ENCODE data around the gene MS4A18.

- TF ChIP-seq, protein P1, sequence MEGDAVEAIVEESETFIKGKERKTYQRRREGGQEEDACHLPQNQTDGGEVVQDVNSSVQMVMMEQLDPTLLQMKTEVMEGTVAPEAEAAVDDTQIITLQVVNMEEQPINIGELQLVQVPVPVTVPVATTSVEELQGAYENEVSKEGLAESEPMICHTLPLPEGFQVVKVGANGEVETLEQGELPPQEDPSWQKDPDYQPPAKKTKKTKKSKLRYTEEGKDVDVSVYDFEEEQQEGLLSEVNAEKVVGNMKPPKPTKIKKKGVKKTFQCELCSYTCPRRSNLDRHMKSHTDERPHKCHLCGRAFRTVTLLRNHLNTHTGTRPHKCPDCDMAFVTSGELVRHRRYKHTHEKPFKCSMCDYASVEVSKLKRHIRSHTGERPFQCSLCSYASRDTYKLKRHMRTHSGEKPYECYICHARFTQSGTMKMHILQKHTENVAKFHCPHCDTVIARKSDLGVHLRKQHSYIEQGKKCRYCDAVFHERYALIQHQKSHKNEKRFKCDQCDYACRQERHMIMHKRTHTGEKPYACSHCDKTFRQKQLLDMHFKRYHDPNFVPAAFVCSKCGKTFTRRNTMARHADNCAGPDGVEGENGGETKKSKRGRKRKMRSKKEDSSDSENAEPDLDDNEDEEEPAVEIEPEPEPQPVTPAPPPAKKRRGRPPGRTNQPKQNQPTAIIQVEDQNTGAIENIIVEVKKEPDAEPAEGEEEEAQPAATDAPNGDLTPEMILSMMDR (conservative IDR thresholded peaks at IDR 0.05), result no peak
- no peak for TF ChIP-seq ZFX (IDR thresholded peaks at IDR 0.05)
Measured at GRCh38 chr11:60699284-60699691, 25.2 kb upstream of the MS4A18 start, which contains the start of gene MS4A8.
